ENCODE data around the gene PXMP2.

The PXMP2 gene

GRCh38 chr12:132717531-132718387, 30.4 kb downstream of the PXMP2 start:
- H3K4me3 ChIP-seq (ENCODE audit: low read depth, low read length): peak overlapping the region; percentile 25
- peak; percentile 99 for DNase-seq (ENCODE audit: low read depth)
- no peak for TF ChIP-seq CTCF (IDR thresholded peaks at IDR 0.05; ENCODE audit: low read depth, low read length)
- peak; percentile 98 for TF ChIP-seq MAX (IDR thresholded peaks at IDR 0.05; ENCODE audit: low read depth, low read length)
- peak; percentile 98 for TF ChIP-seq MYC (IDR thresholded peaks at IDR 0.05; ENCODE audit: low read depth, low read length)
- peak; percentile 21 for TF ChIP-seq POLR2A (IDR thresholded peaks at IDR 0.05; ENCODE audit: extremely low read depth, insufficient read length)

GRCh38 chr12:132718644-132719043, 31.3 kb downstream of the PXMP2 start:
- TF ChIP-seq CTCF (IDR thresholded peaks at IDR 0.05; ENCODE audit: low read depth, low read length) (no peak), POLR2A (IDR thresholded peaks at IDR 0.05; ENCODE audit: extremely low read depth, insufficient read length) (no peak), MAX (IDR thresholded peaks at IDR 0.05; ENCODE audit: low read depth, low read length) (no peak), MYC (IDR thresholded peaks at IDR 0.05; ENCODE audit: low read depth, low read length) (no peak)
- H3K4me3 ChIP-seq (ENCODE audit: low read depth, low read length): no peak overlapping the region
- DNase-seq (ENCODE audit: low read depth): no peak

- TF ChIP-seq POLR2A (IDR thresholded peaks at IDR 0.05; ENCODE audit: extremely low read depth, insufficient read length) (no peak), MAX (IDR thresholded peaks at IDR 0.05; ENCODE audit: low read depth, low read length) (no peak), MYC (IDR thresholded peaks at IDR 0.05; ENCODE audit: low read depth, low read length) (no peak), CTCF (IDR thresholded peaks at IDR 0.05; ENCODE audit: low read depth, low read length) (no peak)
- DNase-seq (ENCODE audit: low read depth): no peak
- H3K4me3 ChIP-seq (ENCODE audit: low read depth, low read length): no peak overlapping the region
These were observed 32.0 kb downstream of the PXMP2 start for GRCh38 chr12:132719141-132719953.

GRCh38 chr12:132719954-132720324, 32.6 kb downstream of the PXMP2 start:
- no peak for TF ChIP-seq MAX (IDR thresholded peaks at IDR 0.05; ENCODE audit: low read depth, low read length)
- no peak for TF ChIP-seq POLR2A (IDR thresholded peaks at IDR 0.05; ENCODE audit: extremely low read depth, insufficient read length)
- H3K4me3 ChIP-seq (ENCODE audit: low read depth, low read length): no peak overlapping the region
- no peak for DNase-seq (ENCODE audit: low read depth)

GRCh38 chr12:132720606-132721345, 33.4 kb downstream of the PXMP2 start:
- no peak overlapping the region for H3K4me3 ChIP-seq (ENCODE audit: low read depth, low read length)
- no peak for DNase-seq (ENCODE audit: low read depth)
- TF ChIP-seq CTCF (IDR thresholded peaks at IDR 0.05; ENCODE audit: low read depth, low read length): no peak
- no peak for TF ChIP-seq MYC (IDR thresholded peaks at IDR 0.05; ENCODE audit: low read depth, low read length)
- no peak for TF ChIP-seq MAX (IDR thresholded peaks at IDR 0.05; ENCODE audit: low read depth, low read length)
- TF ChIP-seq POLR2A (IDR thresholded peaks at IDR 0.05; ENCODE audit: extremely low read depth, insufficient read length): no peak

All from NB4 (cell line).